ENCODE results near the gene SSBP3.
A peak's percentile ranks its signal among the peaks of the same experiment; 100 is the strongest.

Gene SSBP3

GRCh38 chr1:54302549-54302948 is 103.6 kb downstream of the SSBP3 start:
- DNase-seq: no peak

- DNase-seq: no peak
These were observed 104.7 kb downstream of the SSBP3 start for GRCh38 chr1:54301497-54301896.

GRCh38 chr1:54300401-54300800 is 105.8 kb downstream of the SSBP3 start:
- DNase-seq: peak; percentile 74

DNA sequence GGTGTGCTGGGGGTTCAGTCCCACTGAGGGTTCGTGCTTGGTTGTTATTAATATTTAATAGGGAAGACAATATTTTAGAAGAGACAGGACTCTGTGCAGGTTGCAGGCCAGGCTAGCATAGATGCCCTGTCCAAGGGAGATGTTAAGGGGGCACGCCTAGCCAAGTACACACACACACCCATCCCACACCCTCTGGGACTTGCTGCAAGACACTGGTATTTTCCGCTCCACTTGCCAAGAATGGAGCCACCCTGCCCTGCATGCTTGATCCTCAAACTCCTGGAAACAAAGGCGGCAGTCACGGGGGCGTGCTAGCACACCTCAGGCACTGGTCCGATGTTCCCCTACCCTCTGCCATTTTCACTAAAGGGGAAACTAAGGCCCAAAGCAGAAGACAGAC is 107.2 kb downstream of the SSBP3 start:
- DNase-seq: no peak

DNA sequence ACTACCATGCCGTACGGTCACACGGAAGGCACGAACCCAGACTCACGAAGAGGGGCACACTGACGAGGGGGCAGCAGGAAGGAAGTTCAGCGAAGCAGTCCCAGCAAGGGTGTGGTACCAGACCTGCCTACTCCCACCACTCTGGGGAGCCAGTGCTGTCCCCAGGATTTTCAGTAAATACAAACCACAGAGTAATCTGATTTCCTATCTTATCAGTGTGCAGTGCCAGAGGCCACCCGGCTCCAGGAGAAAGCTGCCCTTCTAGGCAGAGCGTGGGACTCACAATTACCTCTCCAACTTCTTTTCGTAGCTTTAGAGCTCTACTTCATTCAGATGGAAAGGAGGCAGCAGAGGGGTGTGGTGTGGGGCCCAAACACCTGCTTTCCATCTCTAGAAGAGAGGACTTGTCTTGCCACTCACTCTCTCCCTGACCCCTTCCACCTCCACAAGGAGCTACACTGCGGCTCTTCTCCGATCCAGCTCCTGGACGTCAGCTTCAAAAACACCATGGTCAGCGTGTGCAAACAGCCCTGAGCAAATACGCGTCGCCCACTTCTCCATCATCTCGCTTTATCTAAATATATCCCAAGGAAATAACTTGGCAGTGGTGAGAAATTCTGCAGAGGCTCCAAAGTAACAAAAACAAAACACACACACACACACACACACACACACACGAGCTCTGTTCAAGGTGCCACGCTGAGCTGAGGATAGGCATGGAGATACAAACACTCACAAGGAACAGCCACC is 107.7 kb downstream of the SSBP3 start:
- no peak for DNase-seq

DNA sequence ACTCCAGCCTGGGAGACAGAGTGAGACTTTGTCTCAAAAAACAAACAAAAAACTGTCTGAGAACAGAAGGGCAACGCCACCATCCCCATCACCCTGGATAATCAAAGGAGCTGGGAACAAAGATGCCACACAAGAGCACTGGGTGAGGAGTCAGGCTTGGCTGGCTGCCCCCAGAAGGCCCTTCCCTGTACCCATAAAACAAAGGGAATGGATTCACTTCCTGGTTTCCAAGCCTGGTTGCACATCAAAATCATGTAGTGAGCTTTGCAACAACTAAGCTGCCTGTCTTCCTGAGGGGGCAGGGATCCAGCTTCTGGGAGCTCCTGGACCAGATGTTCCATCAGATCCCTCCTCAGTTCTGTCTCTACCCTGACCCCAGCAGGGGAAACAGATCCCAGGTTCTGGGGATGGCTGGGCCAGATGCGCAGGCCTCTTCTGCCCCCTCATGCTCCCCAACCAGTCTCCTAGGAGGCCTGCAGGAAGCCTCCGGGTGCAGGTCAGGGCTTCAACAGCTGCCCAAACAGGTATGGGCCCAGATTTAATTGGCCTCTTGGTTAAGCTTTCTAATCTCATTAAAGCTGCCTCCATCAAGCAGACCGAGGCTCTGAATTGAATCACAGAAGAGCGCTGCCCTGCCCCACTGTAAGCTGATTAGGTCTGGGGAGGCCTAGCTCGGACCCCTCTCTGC is 108.5 kb downstream of the SSBP3 start:
- no peak for DNase-seq

GRCh38 chr1:54296666-54297065 is 109.5 kb downstream of the SSBP3 start:
- no peak for DNase-seq

DNA sequence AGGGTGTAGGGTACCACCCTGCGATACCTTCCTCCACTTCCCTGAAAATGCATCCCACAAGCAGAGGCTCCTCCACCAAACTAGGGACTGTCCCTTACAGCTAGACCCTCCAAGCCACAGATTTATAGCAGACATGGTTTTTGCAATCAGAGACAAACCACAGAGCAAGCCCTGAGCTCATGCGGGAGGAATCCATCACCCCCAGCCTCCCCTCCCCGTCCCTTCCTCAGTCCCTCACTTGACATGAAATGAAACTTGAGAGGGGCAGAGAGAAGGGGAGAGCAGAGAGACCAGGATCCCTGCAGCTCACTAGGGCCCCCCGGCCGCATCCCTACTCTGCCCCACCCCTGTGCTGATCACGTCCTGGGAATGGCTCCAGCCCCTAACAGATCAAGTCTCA is 111.3 kb downstream of the SSBP3 start:
- DNase-seq: no peak

- no peak for DNase-seq
These were observed 113.9 kb downstream of the SSBP3 start for GRCh38 chr1:54292002-54292911.

GRCh38 chr1:54291276-54292001 is 114.8 kb downstream of the SSBP3 start:
- no peak for DNase-seq

DNA sequence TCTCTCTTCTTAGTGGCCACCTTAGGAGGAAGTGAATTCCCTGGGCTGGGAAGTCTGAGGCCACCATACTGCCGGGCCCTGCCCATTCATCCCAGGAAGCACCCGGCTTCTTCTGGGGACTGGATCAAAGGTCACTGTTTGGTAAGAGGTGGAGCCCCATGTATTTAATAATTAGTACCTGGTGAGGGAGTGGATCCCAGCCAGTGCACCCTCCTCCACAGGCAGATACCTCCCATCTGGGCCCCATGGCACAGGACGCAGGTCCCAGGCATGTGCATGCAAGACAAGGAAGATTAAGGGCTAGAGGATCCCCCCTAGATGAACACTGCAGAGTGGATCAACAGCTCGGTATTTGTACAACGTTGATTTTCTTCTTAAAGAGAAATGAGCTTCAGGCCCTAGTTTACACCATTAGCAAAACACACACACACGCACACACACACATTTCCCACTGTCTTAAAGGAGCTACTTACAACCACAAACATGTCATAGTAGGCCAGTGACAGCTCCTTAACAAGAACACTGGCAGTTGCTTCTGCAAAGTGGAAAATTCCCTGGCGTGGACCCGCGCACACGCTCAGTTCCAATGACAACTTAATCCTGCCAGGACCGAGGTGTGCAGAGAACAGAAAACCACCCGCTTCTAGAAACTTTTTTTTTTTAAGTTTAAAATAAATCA is 115.5 kb downstream of the SSBP3 start:
- DNase-seq: no peak

GRCh38 chr1:54289712-54290233 is 116.4 kb downstream of the SSBP3 start:
- no peak for DNase-seq

DNA sequence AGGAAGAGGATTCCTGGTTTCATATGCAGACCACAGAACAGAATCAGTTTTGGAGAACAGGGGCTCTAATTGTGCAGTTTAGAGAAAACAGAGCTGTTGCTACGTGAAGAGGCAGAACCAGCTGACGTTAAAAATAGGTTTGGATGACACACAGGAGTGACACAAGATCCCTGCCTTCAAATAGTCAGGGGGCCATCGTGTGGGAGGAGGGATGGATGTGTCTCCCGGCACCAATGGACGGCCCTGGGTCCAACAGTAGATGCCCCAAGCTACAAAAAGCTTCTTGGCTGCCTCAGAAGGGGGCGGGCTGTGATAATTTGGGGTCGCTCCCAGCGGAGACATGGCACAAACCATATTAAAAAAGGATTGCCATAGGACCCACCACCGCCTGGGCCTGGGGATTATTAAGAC is 118.4 kb downstream of the SSBP3 start:
- no peak for DNase-seq

DNA sequence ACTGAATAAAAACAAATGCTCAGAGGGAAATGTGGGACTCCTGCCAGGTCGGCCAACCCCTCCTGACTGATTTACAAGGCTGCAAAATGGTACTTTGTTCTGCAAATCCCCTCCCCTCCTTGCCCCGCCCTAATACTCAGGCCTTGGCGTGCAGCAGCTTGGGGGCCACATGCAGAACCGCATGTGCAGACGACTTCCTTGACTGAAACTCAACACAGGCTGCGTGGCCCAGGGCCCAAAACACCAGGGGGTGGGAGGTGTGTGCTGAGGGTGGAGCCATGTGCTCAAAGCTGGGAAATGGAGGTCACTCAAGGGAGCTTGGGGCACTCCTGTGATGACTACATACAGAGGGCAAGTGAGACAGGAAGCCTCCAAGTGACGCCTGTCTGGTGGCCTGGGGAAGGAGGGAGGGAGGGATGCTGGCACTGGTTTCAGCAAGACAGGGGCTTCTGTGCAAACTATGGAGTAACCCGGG is 119.0 kb downstream of the SSBP3 start:
- DNase-seq: peak; percentile 76

DNA sequence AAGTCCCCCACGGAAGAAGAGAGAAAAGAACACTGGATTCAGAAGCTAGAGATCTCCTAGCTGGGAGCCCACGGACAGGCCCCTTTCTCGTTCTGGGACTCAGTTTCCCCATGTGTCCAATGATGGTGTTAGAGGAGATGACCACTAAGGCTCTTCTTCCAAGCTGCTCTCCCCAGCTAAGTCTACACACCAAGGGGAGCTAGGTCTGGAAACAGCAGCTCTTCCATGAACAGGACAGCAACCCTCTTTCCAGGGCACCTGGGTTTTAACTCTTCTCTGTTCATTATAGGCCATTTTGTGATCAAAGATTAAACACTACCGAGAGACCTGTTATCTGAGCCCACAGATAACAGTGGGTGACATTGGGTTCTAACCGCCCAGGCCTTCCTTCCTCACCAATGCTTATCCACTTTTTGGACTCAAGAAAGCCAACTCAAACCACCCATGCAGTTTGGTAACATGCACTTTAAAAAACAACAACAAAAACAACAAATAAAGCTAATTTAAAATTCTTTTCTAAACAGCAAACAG is 120.3 kb downstream of the SSBP3 start:
- DNase-seq: no peak

GRCh38 chr1:54284781-54285529 is 121.2 kb downstream of the SSBP3 start:
- no peak for DNase-seq

DNA sequence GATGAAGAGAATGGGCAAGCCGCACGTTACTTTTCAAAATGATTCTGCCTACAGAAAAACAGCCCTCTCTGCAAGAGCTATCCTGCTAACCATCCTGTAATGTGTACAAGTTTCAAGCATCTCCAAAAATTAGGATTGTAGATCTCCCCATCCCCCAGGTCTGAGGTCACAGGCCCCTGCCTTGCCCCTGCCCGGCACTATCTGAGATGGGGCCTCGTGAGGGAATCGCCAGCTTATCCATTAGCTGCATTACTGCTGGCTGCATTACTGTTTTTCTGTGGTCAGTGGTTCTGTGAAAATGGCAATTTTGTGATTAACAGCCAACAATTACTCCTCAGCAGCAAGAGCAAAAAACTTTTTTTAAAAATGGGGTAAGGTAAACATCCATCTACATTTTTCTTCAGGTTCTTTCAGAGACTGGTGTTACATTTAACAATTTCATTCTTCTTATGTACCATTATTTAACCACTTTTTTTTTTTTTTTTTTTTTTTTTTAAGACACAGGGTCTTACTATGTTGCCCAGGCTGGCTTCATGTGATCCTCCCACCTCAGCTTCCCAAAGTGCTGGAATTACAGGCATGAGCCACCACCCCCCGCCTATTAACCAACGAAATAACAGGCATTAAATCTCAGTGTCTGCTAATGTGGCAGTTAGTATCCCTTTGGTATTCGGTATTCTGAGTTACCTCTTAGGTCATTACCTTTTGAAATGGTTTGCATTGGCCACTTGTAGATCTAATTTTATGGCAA is 122.4 kb downstream of the SSBP3 start:
- no peak for DNase-seq

DNA sequence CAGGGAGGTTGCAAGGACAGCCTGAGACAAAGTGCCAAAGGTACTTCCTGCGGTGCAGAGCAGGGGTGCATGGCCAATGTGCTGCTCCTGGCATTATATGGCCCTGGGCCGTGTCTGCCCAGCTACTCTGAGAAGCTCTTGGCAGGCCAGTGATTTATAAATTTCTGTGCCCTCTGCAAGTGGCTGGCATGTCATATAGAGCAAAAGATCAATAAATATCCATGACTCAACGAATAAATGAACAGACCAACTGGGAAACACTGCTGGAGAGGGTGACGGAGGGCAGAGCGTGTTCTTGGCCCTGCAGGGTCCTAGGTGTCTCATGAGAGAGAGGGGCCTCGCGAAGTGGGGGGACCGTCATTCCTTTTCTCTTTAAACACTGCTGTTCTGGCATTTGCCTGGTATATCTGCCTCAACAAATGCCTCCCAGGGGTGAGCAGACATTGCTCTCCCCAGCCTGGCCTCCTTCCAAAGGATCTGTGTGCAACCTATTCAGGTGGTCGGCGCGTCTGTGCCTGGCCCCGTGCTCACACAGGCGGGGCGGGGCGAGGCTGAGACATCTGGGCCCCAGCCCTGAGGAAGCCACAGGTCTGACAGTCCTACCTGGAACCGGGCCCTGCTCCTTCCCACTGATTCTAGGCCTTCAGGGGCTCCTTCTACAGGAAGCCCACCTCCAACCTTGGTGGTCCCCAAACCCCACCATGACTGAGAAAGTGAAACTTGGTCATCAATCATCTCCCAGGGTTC is 123.9 kb downstream of the SSBP3 start:
- no peak for DNase-seq

DNA sequence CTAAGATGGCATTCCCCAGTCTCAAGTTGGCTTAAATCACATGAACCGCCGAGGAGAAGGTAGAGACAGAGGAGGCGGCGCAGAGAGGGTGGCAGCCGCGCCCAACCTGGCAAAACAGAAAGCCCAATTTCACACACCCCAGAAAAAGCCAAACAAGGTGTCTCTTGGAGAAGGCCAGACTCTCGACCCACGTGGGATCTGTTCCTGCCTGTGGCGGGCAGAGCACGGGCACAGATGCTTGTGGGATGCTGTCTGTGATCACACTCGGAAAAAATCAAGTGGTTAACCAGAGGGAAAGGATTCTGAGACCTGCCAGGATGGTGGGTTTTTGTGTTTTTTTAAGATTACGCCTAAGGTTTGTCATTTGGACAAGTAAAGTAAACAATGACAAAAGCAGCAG is 125.5 kb downstream of the SSBP3 start:
- no peak for DNase-seq

All from DMS 273 treated with DMSO at 0.1 percent for 48 hours (cell line).